Left ventricle myocardium inferior (tissue), 1 donor: ENCODE measurements around the gene RIMS1. TPM values are rescaled to one million over a fixed set of nuclear protein-coding genes. Genes with fewer than 3 reads are reported as not detected.

ENCODE experiments used
- DNase-seq: peaks from one replicate; pipeline ENCODE4 v3.0.0-alpha.2; 2020
- H3K27ac ChIP-seq: fragments of 200-600 bp; replicated peaks from 2 replicates; pipeline ENCODE4 v1.8.0; 2021
- H3K27me3 ChIP-seq: fragments of 200-600 bp; 2 replicates; pipeline ENCODE4 v1.8.0; 2021; ENCODE audit warnings: low read depth
- H3K36me3 ChIP-seq: fragments of 200-600 bp; 2 replicates; pipeline ENCODE4 v1.8.0; 2021
- H3K4me1 ChIP-seq: fragments of 200-600 bp; 2 replicates; pipeline ENCODE4 v1.8.0; 2021
- H3K4me3 ChIP-seq: fragments of 200-600 bp; 2 replicates; pipeline ENCODE4 v1.8.0; 2021; ENCODE audit warnings: mild to moderate bottlenecking, moderate library complexity
- H3K9me3 ChIP-seq: fragments of 200-600 bp; replicated peaks from 2 replicates; pipeline ENCODE4 v1.8.0; 2021
- CTCF ChIP-seq: fragments of 200-600 bp; IDR thresholded peaks from 2 replicates; pipeline ENCODE4 v1.8.0; 2021; ENCODE audit warnings: antibody characterized with exemption, mild to moderate bottlenecking, borderline replicate concordance
- intact Hi-C: fragments of 100-400 bp; cut with micrococcal nuclease; formaldehyde crosslinking; loops from one replicate; pipeline ENCODE4 v1.11.0; 2022
- total RNA-seq: library from RNA; stranded (reverse); fragmentation: NEBNext Ultra II Directional; extraction: Animal tissue kit (Norgen Biotek cat#: 25700); gene quantifications from one replicate; pipeline ENCODE4 v1.2.1, GENCODE V29; 2021
- donor health status: DM: no; HTN: yes; CAD: no; lungs with severe emphysema.

RIMS1 gene
- total RNA-seq, 1 donor from 2014 or later, result 0.93 TPM

- Histone ChIP-seq H3K36me3 (no peaks in the 10 kb centered on the region), H3K27me3 (peaks cover 15% of the 10 kb centered on the region), H3K27ac (no peak overlapping the region), H3K4me3 (no peak overlapping the region), H3K9me3 (no peaks in the 10 kb centered on the region), H3K4me1 (no peaks in the 10 kb centered on the region)
- DNase-seq, result no peak
- TF ChIP-seq CTCF, result no peak
- intact Hi-C loops, result no loop called here
These were observed 289.6 kb downstream of the RIMS1 start for GRCh38 chr6:72175916-72176315.

- Histone ChIP-seq H3K27ac (no peak overlapping the region), H3K36me3 (no peaks in the 10 kb centered on the region), H3K4me1 (peaks cover 7% of the 10 kb centered on the region), H3K4me3 (peak overlapping the region; percentile 57), H3K9me3 (no peaks in the 10 kb centered on the region), H3K27me3 (peaks cover 66% of the 10 kb centered on the region)
- DNase-seq, result no peak
- intact Hi-C loops, result no loop called here
- no peak for TF ChIP-seq CTCF
These were observed 296.2 kb downstream of the RIMS1 start for GRCh38 chr6:72182337-72183246.

GRCh38 chr6:72203983-72204382 lies 317.6 kb downstream of the RIMS1 start:
- Histone ChIP-seq H3K27ac (no peak overlapping the region), H3K27me3 (no peaks in the 10 kb centered on the region), H3K4me1 (no peaks in the 10 kb centered on the region), H3K36me3 (no peaks in the 10 kb centered on the region), H3K9me3 (no peaks in the 10 kb centered on the region), H3K4me3 (no peak overlapping the region)
- TF ChIP-seq CTCF, result no peak
- intact Hi-C loops, result no loop called here
- DNase-seq, result no peak

GRCh38 chr6:72205500-72205899 lies 319.1 kb downstream of the RIMS1 start:
- Histone ChIP-seq H3K9me3 (no peaks in the 10 kb centered on the region), H3K4me1 (no peaks in the 10 kb centered on the region), H3K27me3 (no peaks in the 10 kb centered on the region), H3K36me3 (no peaks in the 10 kb centered on the region), H3K4me3 (no peak overlapping the region), H3K27ac (no peak overlapping the region)
- DNase-seq, result no peak
- intact Hi-C loops, result no loop called here
- no peak for TF ChIP-seq CTCF

GRCh38 chr6:72206606-72207005 lies 320.3 kb downstream of the RIMS1 start:
- no peaks in the 10 kb centered on the region for H3K9me3 ChIP-seq
- H3K27ac ChIP-seq, result no peak overlapping the region
- H3K4me1 ChIP-seq, result no peaks in the 10 kb centered on the region
- no peak for TF ChIP-seq CTCF
- no peak for DNase-seq
- intact Hi-C loops, result no loop called here
- H3K27me3 ChIP-seq, result no peaks in the 10 kb centered on the region
- H3K4me3 ChIP-seq, result no peak overlapping the region
- H3K36me3 ChIP-seq, result no peaks in the 10 kb centered on the region
